Measurements from ENCODE around the gene MCL1. TPM values are rescaled to one million over a fixed set of nuclear protein-coding genes. Genes with fewer than 3 reads are reported as not detected.

MCL1 gene
- total and polyA plus RNA-seq, 10 of the 15 experiments (the other 5 are each of a cell fraction or from before 2014, with no cell fraction given): 18.1 to 148 (median 86.4) TPM

GRCh38 chr1:150560011-150560438 is 19.4 kb downstream of the MCL1 start (continued):
- TF ChIP-seq CHD4 (IDR thresholded peaks at IDR 0.05): no peak
- no peak for TF ChIP-seq BMI1 (IDR thresholded peaks at IDR 0.05; ENCODE audit: borderline replicate concordance)
- TF ChIP-seq CBX5 (IDR thresholded peaks at IDR 0.05; ENCODE audit: low read depth): no peak
- no peak for TF ChIP-seq NFIC (IDR thresholded peaks at IDR 0.05; ENCODE audit: low read depth, low read length)
- no peak for TF ChIP-seq ELK1 (IDR thresholded peaks at IDR 0.05; ENCODE audit: low read depth, low read length)
- TF ChIP-seq MYB (IDR thresholded peaks at IDR 0.05; ENCODE audit: borderline replicate concordance, low read depth, low read length): no peak
- no peak for TF ChIP-seq POLR2AphosphoS5 (IDR thresholded peaks at IDR 0.05; ENCODE audit: low read length)
- no peak for TF ChIP-seq ATF7 (IDR thresholded peaks at IDR 0.05; ENCODE audit: low read depth)
- TF ChIP-seq NFYA (IDR thresholded peaks at IDR 0.05; ENCODE audit: borderline replicate concordance, low read depth, low read length): no peak
- no peak for TF ChIP-seq CREB1 (IDR thresholded peaks at IDR 0.05; ENCODE audit: low read depth)
- TF ChIP-seq JUNB (IDR thresholded peaks at IDR 0.05): no peak
- no peak for TF ChIP-seq RELB (IDR thresholded peaks at IDR 0.05; ENCODE audit: low read depth)
- no peak for TF ChIP-seq EZH2 (IDR thresholded peaks at IDR 0.05; ENCODE audit: borderline replicate concordance, control insufficient read depth, low read depth, low read length)
- TF ChIP-seq CTCF (IDR thresholded peaks at IDR 0.05 in 2 of 3, conservative IDR thresholded peaks at IDR 0.05 in 1 of 3; ENCODE audit: control insufficient read depth in 2 of 3, extremely low read depth in 1 of 3, insufficient read depth in 1 of 3, low read depth in 3 of 3, low read length in 3 of 3): peak; percentile 92 to 99 (median 96)
- TF ChIP-seq MEF2B (IDR thresholded peaks at IDR 0.05; ENCODE audit: partially characterized antibody, poor library complexity, severe bottlenecking): no peak
- TF ChIP-seq LARP7 (IDR thresholded peaks at IDR 0.05): peak; percentile 51; the same call in 1 of the 2 replicates
- TF ChIP-seq ASH2L (IDR thresholded peaks at IDR 0.05; ENCODE audit: borderline replicate concordance, low read depth): no peak
- TF ChIP-seq SP1 (IDR thresholded peaks at IDR 0.05; ENCODE audit: low read depth, low read length): no peak
- no peak for TF ChIP-seq BCL3 (IDR thresholded peaks at IDR 0.05; ENCODE audit: borderline replicate concordance, insufficient read depth, low read depth, low read length, poor library complexity, severe bottlenecking)
- no peak for TF ChIP-seq JUND (IDR thresholded peaks at IDR 0.05; ENCODE audit: low read depth, low read length)
- TF ChIP-seq CREM (IDR thresholded peaks at IDR 0.05; ENCODE audit: low read depth): no peak
- no peak for TF ChIP-seq CHD1 (IDR thresholded peaks at IDR 0.05; ENCODE audit: low read depth, low read length)
- no peak for TF ChIP-seq ZNF217 (IDR thresholded peaks at IDR 0.05)
- no peak for TF ChIP-seq ATF3 (IDR thresholded peaks at IDR 0.05; ENCODE audit: borderline replicate concordance, extremely low read depth, low read depth, low read length)
- peak; percentile 80; the same call in 1 of the 2 replicates for TF ChIP-seq TCF3 (IDR thresholded peaks at IDR 0.05; ENCODE audit: borderline replicate concordance, insufficient read depth, low read depth, low read length)
- TF ChIP-seq SRF (IDR thresholded peaks at IDR 0.05; ENCODE audit: low read depth in 2 of 2, low read length in 2 of 2): no peak
